ENCODE data around the gene VAT1L.

Gene VAT1L

GRCh38 chr16:78007121-78007520 is 218.8 kb downstream of the VAT1L start:
- H3K4me1 ChIP-seq (ENCODE audit: low read length) = no peaks in the 10 kb centered on the region
- no peaks in the 10 kb centered on the region for H3K9me2 ChIP-seq (replicated peaks; ENCODE audit: insufficient read depth, low read length)
- H3F3A ChIP-seq (ENCODE audit: insufficient read depth, low read length) = no peaks in the 10 kb centered on the region
- TF ChIP-seq CTCF (IDR thresholded peaks at IDR 0.05; ENCODE audit: low read length) (no peak), EZH2phosphoT487 (IDR thresholded peaks at IDR 0.05; ENCODE audit: low read length) (no peak), EZH2 (optimal IDR thresholded peaks at IDR 0.05; ENCODE audit: low read depth, low read length) (no peak)
- no peaks in the 10 kb centered on the region for H3K9me3 ChIP-seq (replicated peaks; ENCODE audit: insufficient read depth, low read length)
- no peak for DNase-seq
- no peaks in the 10 kb centered on the region for H3K27me3 ChIP-seq (replicated peaks; ENCODE audit: insufficient read depth, low read length)
- H4K20me1 ChIP-seq (ENCODE audit: insufficient read depth, low read length) = no peaks in the 10 kb centered on the region
- no peaks in the 10 kb centered on the region for H3K79me2 ChIP-seq (ENCODE audit: low read length)
- no peak overlapping the region for H3K4me2 ChIP-seq (ENCODE audit: low read depth, low read length)
- no peak overlapping the region for H3K27ac ChIP-seq (ENCODE audit: low read length)
- no peak overlapping the region for H3K9ac ChIP-seq (ENCODE audit: low read length)
- H3K4me3 ChIP-seq (ENCODE audit: low read length) = no peak overlapping the region
- H2AFZ ChIP-seq (ENCODE audit: low read length) = no peak overlapping the region
- no peaks in the 10 kb centered on the region for H3K36me3 ChIP-seq (replicated peaks; ENCODE audit: insufficient read depth, low read length)

GRCh38 chr16:78022347-78023060 is 234.1 kb downstream of the VAT1L start, which contains the start of gene CLEC3A:
Gene CLEC3A, plus strand, starts transcription at chr16:78022548. Its CDS starts 79 bp downstream, at chr16:78022627.
- Histone ChIP-seq H3K79me2 (ENCODE audit: low read length) (no peaks in the 10 kb centered on the region), H3K9me2 (replicated peaks; ENCODE audit: insufficient read depth, low read length) (no peaks in the 10 kb centered on the region)
- DNase-seq = no peak

GRCh38 chr16:78024159-78024558 is 235.8 kb downstream of the VAT1L start:
- no peak for DNase-seq
- Histone ChIP-seq H3K9ac (ENCODE audit: low read length) (no peak overlapping the region), H3K36me3 (replicated peaks; ENCODE audit: insufficient read depth, low read length) (no peaks in the 10 kb centered on the region), H3K4me1 (ENCODE audit: low read length) (no peaks in the 10 kb centered on the region), H2AFZ (ENCODE audit: low read length) (no peak overlapping the region), H3K79me2 (ENCODE audit: low read length) (no peaks in the 10 kb centered on the region), H3K27ac (ENCODE audit: low read length) (no peak overlapping the region), H3K9me3 (replicated peaks; ENCODE audit: insufficient read depth, low read length) (no peaks in the 10 kb centered on the region), H3K4me2 (ENCODE audit: low read depth, low read length) (no peak overlapping the region), H3F3A (ENCODE audit: insufficient read depth, low read length) (no peaks in the 10 kb centered on the region), H3K4me3 (ENCODE audit: low read length) (no peak overlapping the region), H3K9me2 (replicated peaks; ENCODE audit: insufficient read depth, low read length) (no peaks in the 10 kb centered on the region), H3K27me3 (replicated peaks; ENCODE audit: insufficient read depth, low read length) (no peaks in the 10 kb centered on the region), H4K20me1 (ENCODE audit: insufficient read depth, low read length) (no peaks in the 10 kb centered on the region)
- TF ChIP-seq EZH2phosphoT487 (IDR thresholded peaks at IDR 0.05; ENCODE audit: low read length) (no peak), CTCF (IDR thresholded peaks at IDR 0.05; ENCODE audit: low read length) (no peak), EZH2 (optimal IDR thresholded peaks at IDR 0.05; ENCODE audit: low read depth, low read length) (no peak)

More at GRCh38 chr16:78022347-78023060, 234.1 kb downstream of the VAT1L start, which contains the start of gene CLEC3A:
- no peak within 1 kb of the TSS for H2AFZ ChIP-seq (ENCODE audit: low read length)
- no peaks in the 10 kb centered on the region for H3K4me1 ChIP-seq (ENCODE audit: low read length)
- H3K27ac ChIP-seq (ENCODE audit: low read length) = no peak within 1 kb of the TSS
- H3K4me3 ChIP-seq (ENCODE audit: low read length) = no peak within 1 kb of the TSS
- no peaks in the 10 kb centered on the region for H3K9me3 ChIP-seq (replicated peaks; ENCODE audit: insufficient read depth, low read length)
- no peaks in the 10 kb centered on the region for H3K36me3 ChIP-seq (replicated peaks; ENCODE audit: insufficient read depth, low read length)
- no peak within 1 kb of the TSS for H3K9ac ChIP-seq (ENCODE audit: low read length)
- H3F3A ChIP-seq (ENCODE audit: insufficient read depth, low read length) = no peaks in the 10 kb centered on the region
- no peaks in the 10 kb centered on the region for H3K27me3 ChIP-seq (replicated peaks; ENCODE audit: insufficient read depth, low read length)
- H3K4me2 ChIP-seq (ENCODE audit: low read depth, low read length) = no peak within 1 kb of the TSS
- H4K20me1 ChIP-seq (ENCODE audit: insufficient read depth, low read length) = no peaks in the 10 kb centered on the region
- TF ChIP-seq EZH2 (optimal IDR thresholded peaks at IDR 0.05; ENCODE audit: low read depth, low read length) = no peak
- TF ChIP-seq CTCF (IDR thresholded peaks at IDR 0.05; ENCODE audit: low read length) = no peak
- TF ChIP-seq EZH2phosphoT487 (IDR thresholded peaks at IDR 0.05; ENCODE audit: low read length) = no peak
